Body of pancreas (tissue), 4 donors: ENCODE data around the gene PFKFB4. TPM values are rescaled to one million over a fixed set of nuclear protein-coding genes. Genes with fewer than 3 reads are reported as not detected.
"Not testable (repeated sequence)": the region's sequence is repeated elsewhere in the genome, so short reads cannot be mapped to it uniquely, and the experiment has no call there.

Experiments used
- ATAC-seq: fragments of 150-250 bp; one replicate; pipeline ENCODE4 v1.9.1; 2016
- DNase-seq, 4 donors: peaks; one replicate each; pipeline ENCODE4 v3.0.0-alpha.2; 2019
- H3K27ac ChIP-seq, 4 donors: fragments of 200-600 bp; sonication (generic); 1 replicate in 3 of 4; 2 replicates in 1 of 4; pipeline versions ENCODE4 v1.5.1 to v1.6.1; 2016 to 2019; ENCODE audit warnings: mild to moderate bottlenecking in 1 of 4, mixed read lengths in 1 of 4, moderate library complexity in 1 of 4
- H3K27me3 ChIP-seq, 2 donors: fragments of 200-600 bp; sonication (generic); one replicate each; pipeline ENCODE4 v1.6.0; 2016; ENCODE audit warnings: mild to moderate bottlenecking in 1 of 2
- H3K36me3 ChIP-seq, 2 donors: fragments of 200-600 bp; sonication (generic); replicated peaks in 1 of 2; 2 replicates each; pipeline ENCODE4 v1.5.1; 2016; ENCODE audit warnings: low read depth in 2 of 2; ENCODE audit not compliant: insufficient read depth in 1 of 2
- H3K4me1 ChIP-seq: fragments of 200-600 bp; sonication (generic); one replicate; pipeline ENCODE4 v1.6.0; 2016
- H3K4me3 ChIP-seq, 2 donors: fragments of 200-600 bp; sonication (generic); 1 replicate in 1 of 2; 2 replicates in 1 of 2; pipeline ENCODE4 v1.5.1; 2016 to 2019
- H3K9me3 ChIP-seq, 3 donors: fragments of 200-600 bp; sonication (generic); 1 replicate in 2 of 3; 2 replicates in 1 of 3; pipeline ENCODE4 v1.5.1; 2016
- CTCF ChIP-seq, 7 experiments: fragments of 450-650 bp in 4 of 7; fragments of 200-600 bp in 3 of 7; sonication (generic) in 3 of 7; IDR thresholded peaks; one replicate each; pipeline ENCODE4 v1.5.1; 2016 to 2019; ENCODE audit warnings: antibody characterized with exemption in 7 of 7
- POLR2A ChIP-seq, 3 donors: fragments of 450-650 bp; IDR thresholded peaks; one replicate each; pipeline ENCODE4 v1.6.1; 2016; ENCODE audit warnings: antibody characterized with exemption in 3 of 3, mild to moderate bottlenecking in 2 of 3
- WGBS, 2 donors: methylation state at CpG; one replicate each; pipeline ENCODE4 v1.1.5; 2017; 5-methylcytosine and 5-hydroxymethylcytosine counted together
- intact Hi-C: fragments of 100-400 bp; cut with DNase I; formaldehyde crosslinking; loops from one replicate; pipeline ENCODE4 v1.15.1; 2023
- total RNA-seq, 2 donors: library from RNA; depleted of rRNA; stranded (reverse); fragments of >200 nt; gene quantifications; one replicate each; pipeline ENCODE4 v1.1.0, GENCODE V29; 2016

PFKFB4 gene
- total RNA-seq, 2 donors from 2014 or later: 8.9 to 11.4 TPM

GRCh38 chr3:48492461-48493202 lies 64.0 kb downstream of the PFKFB4 start:
- 73 to 81% methylated on average over 6 to 7 of the region's 7 CpGs for WGBS, 2 donors
- H3K9me3 ChIP-seq: no peaks in the 10 kb centered on the region
- H3K27ac ChIP-seq: no peak overlapping the region
- DNase-seq (no peak), ATAC-seq (no peak)
- H3K36me3 ChIP-seq: no peaks in the 10 kb centered on the region
- no peak for TF ChIP-seq POLR2A (IDR thresholded peaks at IDR 0.05)
- no peak for TF ChIP-seq CTCF (IDR thresholded peaks at IDR 0.05)
- H3K27me3 ChIP-seq: no peaks in the 10 kb centered on the region
- H3K4me1 ChIP-seq: no peaks in the 10 kb centered on the region
- intact Hi-C loops: no loop called here
- no peak overlapping the region for H3K4me3 ChIP-seq

- WGBS, 2 donors: 86 to 95% methylated on average over 5 of the region's 5 CpGs
- no peak for DNase-seq
- intact Hi-C loops: no loop called here
Observed at GRCh38 chr3:48486952-48487351, 69.7 kb downstream of the PFKFB4 start.

GRCh38 chr3:48482822-48483221 lies 73.8 kb downstream of the PFKFB4 start:
- not testable (repeated sequence) for ATAC-seq, H3K27me3 ChIP-seq, DNase-seq

More at GRCh38 chr3:48486952-48487351, 69.7 kb downstream of the PFKFB4 start:
- Histone ChIP-seq H3K4me3 (no peak overlapping the region), H3K4me1 (no peaks in the 10 kb centered on the region), H3K27ac (no peak overlapping the region), H3K36me3 (no peaks in the 10 kb centered on the region), H3K9me3 (no peaks in the 10 kb centered on the region), H3K27me3 (no peaks in the 10 kb centered on the region)
- no peak for ATAC-seq
- TF ChIP-seq CTCF (IDR thresholded peaks at IDR 0.05) (no peak), POLR2A (IDR thresholded peaks at IDR 0.05) (no peak)

GRCh38 chr3:48480891-48481290 lies 75.7 kb downstream of the PFKFB4 start:
- H3K27ac ChIP-seq, H3K4me1 ChIP-seq, DNase-seq, H3K27me3 ChIP-seq, H3K4me3 ChIP-seq, H3K36me3 ChIP-seq, ATAC-seq, H3K9me3 ChIP-seq, intact Hi-C loops: not testable (repeated sequence)
- 93 to 94% methylated on average over 11 of the region's 11 CpGs for WGBS, 2 donors

More at GRCh38 chr3:48482822-48483221, 73.8 kb downstream of the PFKFB4 start:
- intact Hi-C loops, H3K27ac ChIP-seq, H3K4me1 ChIP-seq, H3K9me3 ChIP-seq, H3K4me3 ChIP-seq, H3K36me3 ChIP-seq: not testable (repeated sequence)
- 85% methylated on average over 6 of the region's 6 CpGs for WGBS, 2 donors

GRCh38 chr3:48478626-48479555 lies 77.7 kb downstream of the PFKFB4 start:
- intact Hi-C loops: no loop called here
- WGBS, 2 donors: 72 to 82% methylated on average over 12 to 18 of the region's 19 CpGs
- ATAC-seq: no peak

More at GRCh38 chr3:48478626-48479555, 77.7 kb downstream of the PFKFB4 start:
- Histone ChIP-seq H3K36me3 (no peaks in the 10 kb centered on the region), H3K4me1 (no peaks in the 10 kb centered on the region), H3K4me3 (no peak overlapping the region), H3K27ac (no peak overlapping the region), H3K9me3 (no peaks in the 10 kb centered on the region), H3K27me3 (no peaks in the 10 kb centered on the region)
- DNase-seq: no peak
- TF ChIP-seq CTCF (IDR thresholded peaks at IDR 0.05) (no peak), POLR2A (IDR thresholded peaks at IDR 0.05) (no peak)
